Calu3 (cell line): ENCODE data around the gene SCFD2. TPM values are rescaled to one million over a fixed set of nuclear protein-coding genes. Genes with fewer than 3 reads are reported as not detected.

Source experiments
- BruUV-seq: library from RNA; stranded (reverse); fragments of 400-500 nt; replicated peaks from 2 replicates; lab custom pipeline; 2021; lab: Mats Ljungman, UMichigan
- CTCF ChIA-PET: fragments of 300-600 bp; sonication (Branson Sonifier 250); formaldehyde crosslinking; loops from one replicate; lab custom pipeline; 2022; ENCODE audit warnings: antibody characterized with exemption; lab: Charles Lee
- DNase-seq: peaks from one replicate; pipeline ENCODE4 v3.0.0; 2022
- H3K27ac Mint-ChIP-seq: one replicate; pipeline ENCODE4 v1.8.0; 2022; ENCODE audit warnings: mixed read lengths; ENCODE audit not compliant: unreplicated experiment
- H3K27me3 Mint-ChIP-seq: one replicate; pipeline ENCODE4 v1.8.0; 2022; ENCODE audit warnings: mixed read lengths; ENCODE audit not compliant: unreplicated experiment
- H3K36me3 Mint-ChIP-seq: one replicate; pipeline ENCODE4 v1.8.0; 2022; ENCODE audit warnings: mild to moderate bottlenecking, moderate library complexity, mixed read lengths; ENCODE audit not compliant: insufficient read depth, unreplicated experiment
- H3K4me1 Mint-ChIP-seq: one replicate; pipeline ENCODE4 v1.8.0; 2022; ENCODE audit warnings: mild to moderate bottlenecking, low read depth, mixed read lengths; ENCODE audit not compliant: unreplicated experiment
- H3K4me3 Mint-ChIP-seq: one replicate; pipeline ENCODE4 v1.8.0; 2022; ENCODE audit warnings: mild to moderate bottlenecking, low read depth, moderate library complexity, mixed read lengths; ENCODE audit not compliant: unreplicated experiment
- H3K9me3 Mint-ChIP-seq: one replicate; pipeline ENCODE4 v1.8.0; 2022; ENCODE audit warnings: low read depth, mixed read lengths; ENCODE audit not compliant: unreplicated experiment
- CTCF ChIP-seq: fragments of 200-600 bp; IDR thresholded peaks from one replicate; pipeline ENCODE4 v1.8.0; 2022; ENCODE audit warnings: antibody characterized with exemption; ENCODE audit not compliant: unreplicated experiment
- intact Hi-C: fragments of 100-400 bp; cut with micrococcal nuclease; formaldehyde crosslinking; loops from one replicate; pipeline ENCODE4 v1.10.0; 2022; ENCODE audit not compliant: unreplicated experiment
- total RNA-seq: library from RNA; stranded (reverse); gene quantifications from 2 replicates; pipeline ENCODE4 v1.2.3, GENCODE V29; 2022

Gene SCFD2
- total RNA-seq, 1 experiment from 2014 or later, result 16.7 TPM

- Mint-ChIP-seq H3K4me3 (no peak overlapping the region), H3K4me1 (no peaks in the 10 kb centered on the region), H3K9me3 (no peaks in the 10 kb centered on the region), H3K27me3 (no peaks in the 10 kb centered on the region), H3K36me3 (no peaks in the 10 kb centered on the region), H3K27ac (no peak overlapping the region)
- intact Hi-C loops, result no loop called here
- CTCF ChIA-PET, result no interaction called here
- BruUV-seq, result no TSS peak
- no peak for DNase-seq
- no peak for TF ChIP-seq CTCF
These were observed 321.3 kb downstream of the SCFD2 start for GRCh38 chr4:53044651-53044960.

GRCh38 chr4:53043891-53044650, 321.8 kb downstream of the SCFD2 start:
- no peaks in the 10 kb centered on the region for H3K9me3 Mint-ChIP-seq
- H3K4me3 Mint-ChIP-seq, result no peak overlapping the region
- DNase-seq, result no peak

GRCh38 chr4:53043055-53043454, 322.8 kb downstream of the SCFD2 start:
- no peak overlapping the region for H3K27ac Mint-ChIP-seq
- H3K4me1 Mint-ChIP-seq, result no peaks in the 10 kb centered on the region
- no peaks in the 10 kb centered on the region for H3K9me3 Mint-ChIP-seq
- H3K27me3 Mint-ChIP-seq, result no peaks in the 10 kb centered on the region
- no peak for TF ChIP-seq CTCF
- H3K36me3 Mint-ChIP-seq, result no peaks in the 10 kb centered on the region
- DNase-seq, result no peak
- BruUV-seq, result no TSS peak
- no peak overlapping the region for H3K4me3 Mint-ChIP-seq
- intact Hi-C loops, result no loop called here
- CTCF ChIA-PET, result no interaction called here

More at GRCh38 chr4:53043891-53044650, 321.8 kb downstream of the SCFD2 start:
- intact Hi-C loops, result no loop called here
- H3K4me1 Mint-ChIP-seq, result no peaks in the 10 kb centered on the region
- no TSS peak for BruUV-seq
- no peak for TF ChIP-seq CTCF
- no peak overlapping the region for H3K27ac Mint-ChIP-seq
- CTCF ChIA-PET, result no interaction called here
- H3K36me3 Mint-ChIP-seq, result no peaks in the 10 kb centered on the region
- H3K27me3 Mint-ChIP-seq, result no peaks in the 10 kb centered on the region

- H3K27ac Mint-ChIP-seq, result no peak overlapping the region
- CTCF ChIA-PET, result no interaction called here
- intact Hi-C loops, result no loop called here
- no peaks in the 10 kb centered on the region for H3K27me3 Mint-ChIP-seq
- H3K4me1 Mint-ChIP-seq, result no peaks in the 10 kb centered on the region
- TF ChIP-seq CTCF, result no peak
- no TSS peak for BruUV-seq
- no peaks in the 10 kb centered on the region for H3K36me3 Mint-ChIP-seq
- no peak for DNase-seq
- no peak overlapping the region for H3K4me3 Mint-ChIP-seq
- H3K9me3 Mint-ChIP-seq, result no peaks in the 10 kb centered on the region
These were observed 325.0 kb downstream of the SCFD2 start for GRCh38 chr4:53040851-53041250.
